Progenitor cell of endocrine pancreas (in vitro differentiated cells): ENCODE data around the gene MAS1. TPM values are rescaled to one million over a fixed set of nuclear protein-coding genes. Genes with fewer than 3 reads are reported as not detected.

Experiments used
- DNase-seq: peaks from one replicate; pipeline ENCODE4 v3.0.0; 2021; ENCODE audit warnings: low spot score; ENCODE audit not compliant: unreplicated experiment
- H3K27ac Mint-ChIP-seq: 2 replicates; pipeline ENCODE4 v1.8.0; 2021; ENCODE audit warnings: mild to moderate bottlenecking, moderate library complexity, mixed read lengths
- H3K27me3 Mint-ChIP-seq: 2 replicates; pipeline ENCODE4 v1.8.0; 2021; ENCODE audit warnings: mixed read lengths
- H3K36me3 Mint-ChIP-seq: 2 replicates; pipeline ENCODE4 v1.8.0; 2022; ENCODE audit warnings: mixed read lengths; ENCODE audit not compliant: insufficient read depth
- H3K4me1 Mint-ChIP-seq: 2 replicates; pipeline ENCODE4 v1.8.0; 2021; ENCODE audit warnings: low read depth, mixed read lengths
- H3K4me3 Mint-ChIP-seq: 2 replicates; pipeline ENCODE4 v1.8.0; 2021; ENCODE audit warnings: low read depth, mild to moderate bottlenecking, moderate library complexity, mixed read lengths
- H3K9me3 Mint-ChIP-seq: 2 replicates; pipeline ENCODE4 v1.8.0; 2021; ENCODE audit warnings: low read depth, mixed read lengths
- total RNA-seq: library from RNA; stranded (reverse); gene quantifications from 2 replicates; pipeline ENCODE4 v1.2.1, GENCODE V29; 2021
- TF ChIP-seq, protein P1 (sequence below): fragments of 200-600 bp; sonication (generic); IDR thresholded peaks from one replicate; pipeline ENCODE4 v1.5.0; 2021; ENCODE audit warnings: antibody characterized with exemption, mild to moderate bottlenecking; ENCODE audit not compliant: unreplicated experiment

Gene MAS1
- total RNA-seq, 1 donor from 2014 or later = not detected

- H3K4me3 Mint-ChIP-seq = no peak overlapping the region
- TF ChIP-seq, protein P1, sequence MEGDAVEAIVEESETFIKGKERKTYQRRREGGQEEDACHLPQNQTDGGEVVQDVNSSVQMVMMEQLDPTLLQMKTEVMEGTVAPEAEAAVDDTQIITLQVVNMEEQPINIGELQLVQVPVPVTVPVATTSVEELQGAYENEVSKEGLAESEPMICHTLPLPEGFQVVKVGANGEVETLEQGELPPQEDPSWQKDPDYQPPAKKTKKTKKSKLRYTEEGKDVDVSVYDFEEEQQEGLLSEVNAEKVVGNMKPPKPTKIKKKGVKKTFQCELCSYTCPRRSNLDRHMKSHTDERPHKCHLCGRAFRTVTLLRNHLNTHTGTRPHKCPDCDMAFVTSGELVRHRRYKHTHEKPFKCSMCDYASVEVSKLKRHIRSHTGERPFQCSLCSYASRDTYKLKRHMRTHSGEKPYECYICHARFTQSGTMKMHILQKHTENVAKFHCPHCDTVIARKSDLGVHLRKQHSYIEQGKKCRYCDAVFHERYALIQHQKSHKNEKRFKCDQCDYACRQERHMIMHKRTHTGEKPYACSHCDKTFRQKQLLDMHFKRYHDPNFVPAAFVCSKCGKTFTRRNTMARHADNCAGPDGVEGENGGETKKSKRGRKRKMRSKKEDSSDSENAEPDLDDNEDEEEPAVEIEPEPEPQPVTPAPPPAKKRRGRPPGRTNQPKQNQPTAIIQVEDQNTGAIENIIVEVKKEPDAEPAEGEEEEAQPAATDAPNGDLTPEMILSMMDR = no peak
Measured at GRCh38 chr6:159853754-159854153, 37.0 kb upstream of the MAS1 start.

DNA sequence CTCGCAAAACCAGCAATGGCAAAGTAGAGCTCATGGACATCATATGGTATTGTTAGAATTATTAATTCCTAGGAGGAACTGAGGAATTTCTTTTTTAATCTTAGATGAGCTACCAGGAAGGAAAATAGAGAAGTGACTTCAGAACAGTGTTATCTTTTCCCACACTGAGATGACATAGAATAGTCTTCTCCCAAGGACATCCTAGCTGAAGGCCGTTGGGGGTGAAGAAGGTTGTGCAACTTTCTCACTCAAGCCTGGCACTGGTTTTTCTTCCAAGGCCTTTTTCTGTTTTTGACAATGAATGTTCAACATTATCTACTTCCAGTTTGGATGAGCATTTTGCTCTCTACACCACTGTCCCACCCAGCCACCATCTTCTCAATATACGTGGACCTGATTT is 35.8 kb upstream of the MAS1 start:
- no peaks in the 10 kb centered on the region for H3K4me1 Mint-ChIP-seq
- TF ChIP-seq, protein P1 = no peak
- no peak overlapping the region for H3K27ac Mint-ChIP-seq
- peaks cover 11% of the 10 kb centered on the region for H3K27me3 Mint-ChIP-seq
- H3K4me3 Mint-ChIP-seq = no peak overlapping the region
- no peaks in the 10 kb centered on the region for H3K36me3 Mint-ChIP-seq
- H3K9me3 Mint-ChIP-seq = peaks cover 2% of the 10 kb centered on the region
- no peak for DNase-seq

More at GRCh38 chr6:159853754-159854153, 37.0 kb upstream of the MAS1 start:
- H3K27ac Mint-ChIP-seq = no peak overlapping the region
- H3K4me1 Mint-ChIP-seq = no peaks in the 10 kb centered on the region
- no peak for DNase-seq
- H3K27me3 Mint-ChIP-seq = peaks cover 11% of the 10 kb centered on the region
- H3K36me3 Mint-ChIP-seq = no peaks in the 10 kb centered on the region
- H3K9me3 Mint-ChIP-seq = peaks cover 4% of the 10 kb centered on the region

DNA sequence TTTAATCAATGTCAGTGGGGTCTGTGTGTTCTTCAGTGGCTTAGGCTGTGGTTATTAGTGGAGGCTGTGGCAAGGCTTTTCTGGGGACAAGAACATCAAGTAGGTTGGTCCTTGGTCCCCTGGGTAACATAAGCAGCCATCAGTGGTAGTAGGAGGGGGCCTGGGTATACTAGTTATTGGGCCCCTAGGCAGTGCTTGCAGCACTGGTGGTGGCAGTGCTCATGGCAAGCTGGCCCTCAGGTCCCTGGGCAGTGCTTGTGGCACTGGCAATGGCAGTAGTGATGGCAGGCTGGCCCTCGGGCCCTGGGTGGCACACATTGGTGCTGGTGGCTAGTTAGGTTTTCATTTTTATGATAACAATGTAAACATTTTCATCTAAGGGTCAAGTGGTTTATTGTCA is 32.5 kb upstream of the MAS1 start:
- Mint-ChIP-seq H3K36me3 (no peaks in the 10 kb centered on the region), H3K27me3 (peaks cover 22% of the 10 kb centered on the region), H3K4me3 (no peak overlapping the region), H3K27ac (no peak overlapping the region), H3K9me3 (no peaks in the 10 kb centered on the region), H3K4me1 (no peaks in the 10 kb centered on the region)
- no peak for DNase-seq
- TF ChIP-seq, protein P1 = no peak

GRCh38 chr6:159860482-159860881 is 30.3 kb upstream of the MAS1 start:
- H3K36me3 Mint-ChIP-seq = no peaks in the 10 kb centered on the region

DNA sequence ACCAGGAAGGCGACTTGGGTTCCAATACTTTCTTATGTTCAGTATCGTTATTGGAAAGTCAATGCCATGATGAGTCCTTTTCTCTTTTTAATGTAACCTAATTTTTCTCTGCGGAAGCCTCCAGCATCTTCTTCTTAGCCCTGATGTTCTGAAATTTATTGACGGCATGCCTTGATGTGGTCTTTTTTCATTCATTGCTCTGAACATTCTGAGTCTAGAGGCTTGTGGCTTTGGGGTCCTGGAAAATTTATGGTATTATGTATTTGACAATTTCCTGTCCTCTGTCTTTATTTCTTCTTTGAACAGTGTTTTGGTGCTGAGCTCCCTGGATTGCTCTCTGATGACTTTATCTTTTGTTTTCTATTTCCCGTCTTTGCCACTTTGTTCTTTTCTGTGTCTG is 28.7 kb upstream of the MAS1 start:
- Mint-ChIP-seq H3K27me3 (peaks cover 18% of the 10 kb centered on the region), H3K4me1 (no peaks in the 10 kb centered on the region), H3K36me3 (no peaks in the 10 kb centered on the region), H3K27ac (no peak overlapping the region), H3K4me3 (no peak overlapping the region), H3K9me3 (no peaks in the 10 kb centered on the region)
- no peak for DNase-seq
- TF ChIP-seq, protein P1 = no peak

More at GRCh38 chr6:159860482-159860881, 30.3 kb upstream of the MAS1 start:
- no peaks in the 10 kb centered on the region for H3K4me1 Mint-ChIP-seq
- TF ChIP-seq, protein P1 = no peak
- no peaks in the 10 kb centered on the region for H3K9me3 Mint-ChIP-seq
- no peak overlapping the region for H3K4me3 Mint-ChIP-seq
- H3K27ac Mint-ChIP-seq = no peak overlapping the region
- peaks cover 22% of the 10 kb centered on the region for H3K27me3 Mint-ChIP-seq
- no peak for DNase-seq
